HepG2 (cell line): ENCODE results near the gene TNFRSF1B. TPM values are rescaled to one million over a fixed set of nuclear protein-coding genes. Genes with fewer than 3 reads are reported as not detected.

Experiments
- ATAC-seq: fragments of 200-7000 bp; cut with Tn5 transposase; 3 replicates; pipeline ENCODE4 v1.9.1; 2020; ENCODE audit warnings: mild to moderate bottlenecking, moderate library complexity
- BruUV-seq: library from RNA; stranded (reverse); fragments of 400-500 nt; replicated peaks from 2 replicates; lab custom pipeline; 2021; lab: Mats Ljungman, UMichigan
- CTCF ChIA-PET: fragments of 300-600 bp; formaldehyde crosslinking; extraction: SDS; loops from one replicate; lab custom pipeline; 2021; ENCODE audit warnings: low total read pairs, inconsistent platforms, low intra/inter-chr PET ratio; lab: Yijun Ruan, JAX
- POLR2A ChIA-PET: fragments of 350-600 bp; sonication (Branson Sonifier 250); formaldehyde crosslinking; loops from one replicate; lab custom pipeline; 2020; ENCODE audit warnings: antibody characterized with exemption, inconsistent platforms; lab: Yijun Ruan, JAX
- DNase-seq: peaks from one replicate; pipeline ENCODE4 v3.0.0-alpha.2; 2015; ENCODE audit warnings: low spot score
- FAIRE-seq: peaks from 3 replicates; lab custom pipeline; 2011; peaks lifted over from hg19 to GRCh38; lab: Jason Lieb, UNC
- H2AFZ ChIP-seq: one replicate; pipeline ENCODE4 v1.6.1; 2011; ENCODE audit warnings: low read length, inconsistent platforms
- H3K27ac ChIP-seq: fragments of 300-600 bp; 3 replicates; pipeline ENCODE4 v1.8.0; 2011; ENCODE audit warnings: mixed run types, mild to moderate bottlenecking, mixed read lengths, low read length, inconsistent platforms; ENCODE audit not compliant: insufficient read depth; ENCODE audit errors: extremely low read length
- H3K27me3 ChIP-seq, 2 experiments: fragments of 200-600 bp in 1 of 2; 2 replicates in 1 of 2; 3 replicates in 1 of 2; pipeline versions ENCODE4 v1.6.0 to v1.8.0; 2011; ENCODE audit warnings: low read length in 2 of 2, mild to moderate bottlenecking in 2 of 2, moderate library complexity in 2 of 2, inconsistent platforms in 1 of 2; ENCODE audit not compliant: insufficient read depth in 2 of 2, control insufficient read depth in 1 of 2
- H3K36me3 ChIP-seq, 2 experiments: fragments of 200-600 bp in 1 of 2; replicated peaks in 1 of 2; 2 replicates in 1 of 2; 3 replicates in 1 of 2; pipeline versions ENCODE4 v1.5.1 to v1.8.0; 2011; ENCODE audit warnings: low read length in 2 of 2, inconsistent platforms in 1 of 2; ENCODE audit not compliant: insufficient read depth in 2 of 2, control insufficient read depth in 1 of 2
- H3K4me1 ChIP-seq: 2 replicates; pipeline ENCODE4 v1.5.1; 2012; ENCODE audit warnings: low read length, inconsistent platforms; ENCODE audit not compliant: insufficient read depth
- H3K4me2 ChIP-seq: 2 replicates; pipeline ENCODE4 v1.6.0; 2011; ENCODE audit warnings: low read depth, low read length, inconsistent platforms
- H3K4me3 ChIP-seq, 3 experiments: fragments of 200-600 bp in 1 of 3; sonication (generic), shearing (Covaris generic) in 1 of 3; replicated peaks in 1 of 3; 2 replicates each; pipeline ENCODE4 v1.5.1; 2011 to 2016; ENCODE audit warnings: low read length in 3 of 3, inconsistent platforms in 2 of 3, low read depth in 2 of 3, mild to moderate bottlenecking in 2 of 3, control low read depth in 1 of 3, mixed read lengths in 1 of 3; ENCODE audit not compliant: insufficient read depth in 1 of 3
- H3K79me2 ChIP-seq: one replicate; pipeline ENCODE4 v1.6.1; 2011; ENCODE audit warnings: low read length, inconsistent platforms; ENCODE audit not compliant: insufficient read depth
- H3K9ac ChIP-seq: 2 replicates; pipeline ENCODE4 v1.6.0; 2011; ENCODE audit warnings: mild to moderate bottlenecking, low read depth, low read length, inconsistent platforms; ENCODE audit not compliant: insufficient read depth
- H3K9me3 ChIP-seq: 2 replicates; pipeline ENCODE4 v1.5.1; 2012; ENCODE audit warnings: mild to moderate bottlenecking, low read length
- H4K20me1 ChIP-seq: 2 replicates; pipeline ENCODE4 v1.6.0; 2011; ENCODE audit warnings: inconsistent platforms, mild to moderate bottlenecking, low read length, moderate library complexity; ENCODE audit not compliant: insufficient read depth
- KLF12 ChIP-seq: sonication (generic); formaldehyde crosslinking; IDR thresholded peaks from 2 replicates; pipeline ENCODE4 v1.4.0; 2020; ENCODE audit warnings: missing genetic modification reagents, borderline replicate concordance
- KMT2A ChIP-seq: sonication (generic); formaldehyde crosslinking; IDR thresholded peaks from 2 replicates; pipeline ENCODE4 v1.4.0; 2020; ENCODE audit warnings: missing genetic modification reagents
- LCORL ChIP-seq, 2 experiments: fragments of 450-650 bp in 1 of 2; sonication (generic) in 1 of 2; formaldehyde crosslinking in 1 of 2; IDR thresholded peaks; 2 replicates each; pipeline versions ENCODE4 v1.5.0 to v1.6.1; 2017 to 2020; ENCODE audit warnings: antibody characterized with exemption in 1 of 2, missing genetic modification reagents in 1 of 2
- MIER2 ChIP-seq: IDR thresholded peaks from 2 replicates; pipeline ENCODE4 v1.6.1; 2016; ENCODE audit warnings: missing biosample characterization, missing genetic modification reagents
- REL ChIP-seq: sonication (generic); formaldehyde crosslinking; conservative IDR thresholded peaks from 2 replicates; pipeline ENCODE4 v1.8.0; 2022; ENCODE audit warnings: mild to moderate bottlenecking, missing genetic modification reagents, moderate library complexity
- THAP11 ChIP-seq: IDR thresholded peaks from 2 replicates; pipeline ENCODE4 v1.6.1; 2016; ENCODE audit warnings: missing biosample characterization, missing genetic modification reagents
- ZNF138 ChIP-seq: sonication (generic); formaldehyde crosslinking; IDR thresholded peaks from 2 replicates; pipeline ENCODE4 v1.5.0; 2020; ENCODE audit warnings: mild to moderate bottlenecking, low read depth, missing genetic modification reagents
- ZNF737 ChIP-seq: sonication (generic); formaldehyde crosslinking; IDR thresholded peaks from 2 replicates; pipeline ENCODE4 v1.5.0; 2020; ENCODE audit warnings: missing genetic modification reagents, mild to moderate bottlenecking, borderline replicate concordance
- WGBS: methylation state at CpG from one replicate; pipeline ENCODE4 v1.1.6; 2017; ENCODE audit warnings: low lambda C conversion rate; 5-methylcytosine and 5-hydroxymethylcytosine counted together
- in situ Hi-C: cut with HindIII; loops from 2 replicates; pipeline ENCODE4 v1.10.0; 2017; ENCODE audit warnings: low pct_unique_long_range_greater_than_20kb; ENCODE audit not compliant: extremely low pct_ligation_motif_present
- intact Hi-C: fragments of 100-400 bp; cut with micrococcal nuclease; formaldehyde crosslinking; loops from one replicate; pipeline ENCODE4 v1.10.0; 2022; ENCODE audit not compliant: unreplicated experiment
- polyA plus RNA-seq, 8 experiments: library from polyadenylated mRNA; depleted of rRNA in 3 of 8; stranded (reverse) in 7 of 8; unstranded in 1 of 8; fragments of >200 nt; fragmentation: Illumina TruSeq in 4 of 8; extraction: Trizol in 4 of 8; gene quantifications; 2 replicates each; pipeline versions ENCODE4 v1.2.1 to v1.2.3, GENCODE V29; 2011 to 2016; ENCODE audit warnings: low read depth in 4 of 8, missing spikeins in 1 of 8, mixed read lengths in 1 of 8; ENCODE audit not compliant: insufficient read depth in 1 of 8
- total RNA-seq, 5 experiments: library from RNA; depleted of rRNA; stranded (reverse); fragments of >200 nt; fragmentation: Illumina TruSeq; extraction: Trizol; gene quantifications; 2 replicates each; pipeline ENCODE4 v1.2.3, GENCODE V29; 2016; ENCODE audit warnings: low read depth in 1 of 5
- TF ChIP-seq, protein P1 (sequence below): IDR thresholded peaks from 2 replicates; pipeline ENCODE4 v1.6.1; 2012; ENCODE audit warnings: low read length, improper control_type of control experiment
- TF ChIP-seq, protein P2 (sequence below): sonication (generic); formaldehyde crosslinking; IDR thresholded peaks from 2 replicates; pipeline ENCODE4 v1.5.0; 2020; ENCODE audit warnings: mild to moderate bottlenecking, missing genetic modification reagents
- TF ChIP-seq, protein P3 (sequence below): sonication (generic); formaldehyde crosslinking; IDR thresholded peaks from 2 replicates; pipeline ENCODE4 v1.4.0; 2020; ENCODE audit warnings: mild to moderate bottlenecking, missing genetic modification reagents, borderline replicate concordance

TNFRSF1B gene
- total and polyA plus RNA-seq, 2 of the 13 experiments (the other 11 are each of a cell fraction or from before 2014, with no cell fraction given) = 0.04 to 0.11 TPM

DNA sequence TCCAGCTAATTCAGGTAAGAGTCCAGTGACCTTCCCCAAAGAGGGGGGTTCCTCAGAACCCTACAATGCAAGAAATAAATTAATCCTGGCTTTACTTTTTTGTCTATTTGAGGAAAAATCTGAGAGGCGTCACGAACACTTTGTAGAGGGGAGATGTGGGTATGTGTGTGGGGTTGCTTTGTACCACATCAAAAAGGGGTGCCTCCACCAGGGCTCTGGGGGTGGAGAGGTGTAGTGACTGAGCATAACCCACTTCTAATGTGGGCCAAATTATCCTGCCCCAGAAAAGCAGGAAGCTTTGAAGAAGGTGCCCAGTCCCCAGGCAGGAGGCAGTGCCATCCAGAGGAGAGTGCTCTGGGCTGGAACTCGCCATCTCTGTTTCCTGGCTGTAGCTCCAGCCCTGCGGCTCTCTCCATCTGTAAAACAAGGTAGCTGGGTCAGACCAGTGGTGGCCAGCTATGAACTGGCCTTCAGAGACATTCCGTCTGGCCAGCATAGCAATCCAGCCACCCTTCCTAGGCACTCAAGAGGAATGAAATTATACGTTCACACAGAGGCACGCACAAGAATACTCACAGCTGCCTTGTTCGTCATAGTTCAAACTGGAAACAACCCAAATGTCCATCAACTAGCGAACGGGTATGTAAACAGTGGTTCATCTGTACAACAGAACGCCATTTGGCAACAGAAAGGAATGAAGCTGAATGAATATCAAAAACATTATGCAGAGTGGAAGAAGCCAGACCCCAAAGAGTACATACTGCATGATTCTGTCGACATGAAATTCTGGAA is 45.4 kb upstream of the TNFRSF1B start:
- H3K4me1 ChIP-seq = no peaks in the 10 kb centered on the region
- DNase-seq = no peak
- CTCF ChIA-PET = no interaction called here
- POLR2A ChIA-PET = no interaction called here
- no TSS peak for BruUV-seq
- H3K27ac ChIP-seq = no peak overlapping the region
- TF ChIP-seq KMT2A (CRISPR knock-in tag) = no peak
- TF ChIP-seq, protein P1, sequence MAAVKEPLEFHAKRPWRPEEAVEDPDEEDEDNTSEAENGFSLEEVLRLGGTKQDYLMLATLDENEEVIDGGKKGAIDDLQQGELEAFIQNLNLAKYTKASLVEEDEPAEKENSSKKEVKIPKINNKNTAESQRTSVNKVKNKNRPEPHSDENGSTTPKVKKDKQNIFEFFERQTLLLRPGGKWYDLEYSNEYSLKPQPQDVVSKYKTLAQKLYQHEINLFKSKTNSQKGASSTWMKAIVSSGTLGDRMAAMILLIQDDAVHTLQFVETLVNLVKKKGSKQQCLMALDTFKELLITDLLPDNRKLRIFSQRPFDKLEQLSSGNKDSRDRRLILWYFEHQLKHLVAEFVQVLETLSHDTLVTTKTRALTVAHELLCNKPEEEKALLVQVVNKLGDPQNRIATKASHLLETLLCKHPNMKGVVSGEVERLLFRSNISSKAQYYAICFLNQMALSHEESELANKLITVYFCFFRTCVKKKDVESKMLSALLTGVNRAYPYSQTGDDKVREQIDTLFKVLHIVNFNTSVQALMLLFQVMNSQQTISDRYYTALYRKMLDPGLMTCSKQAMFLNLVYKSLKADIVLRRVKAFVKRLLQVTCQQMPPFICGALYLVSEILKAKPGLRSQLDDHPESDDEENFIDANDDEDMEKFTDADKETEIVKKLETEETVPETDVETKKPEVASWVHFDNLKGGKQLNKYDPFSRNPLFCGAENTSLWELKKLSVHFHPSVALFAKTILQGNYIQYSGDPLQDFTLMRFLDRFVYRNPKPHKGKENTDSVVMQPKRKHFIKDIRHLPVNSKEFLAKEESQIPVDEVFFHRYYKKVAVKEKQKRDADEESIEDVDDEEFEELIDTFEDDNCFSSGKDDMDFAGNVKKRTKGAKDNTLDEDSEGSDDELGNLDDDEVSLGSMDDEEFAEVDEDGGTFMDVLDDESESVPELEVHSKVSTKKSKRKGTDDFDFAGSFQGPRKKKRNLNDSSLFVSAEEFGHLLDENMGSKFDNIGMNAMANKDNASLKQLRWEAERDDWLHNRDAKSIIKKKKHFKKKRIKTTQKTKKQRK = no peak
- TF ChIP-seq, protein P2, sequence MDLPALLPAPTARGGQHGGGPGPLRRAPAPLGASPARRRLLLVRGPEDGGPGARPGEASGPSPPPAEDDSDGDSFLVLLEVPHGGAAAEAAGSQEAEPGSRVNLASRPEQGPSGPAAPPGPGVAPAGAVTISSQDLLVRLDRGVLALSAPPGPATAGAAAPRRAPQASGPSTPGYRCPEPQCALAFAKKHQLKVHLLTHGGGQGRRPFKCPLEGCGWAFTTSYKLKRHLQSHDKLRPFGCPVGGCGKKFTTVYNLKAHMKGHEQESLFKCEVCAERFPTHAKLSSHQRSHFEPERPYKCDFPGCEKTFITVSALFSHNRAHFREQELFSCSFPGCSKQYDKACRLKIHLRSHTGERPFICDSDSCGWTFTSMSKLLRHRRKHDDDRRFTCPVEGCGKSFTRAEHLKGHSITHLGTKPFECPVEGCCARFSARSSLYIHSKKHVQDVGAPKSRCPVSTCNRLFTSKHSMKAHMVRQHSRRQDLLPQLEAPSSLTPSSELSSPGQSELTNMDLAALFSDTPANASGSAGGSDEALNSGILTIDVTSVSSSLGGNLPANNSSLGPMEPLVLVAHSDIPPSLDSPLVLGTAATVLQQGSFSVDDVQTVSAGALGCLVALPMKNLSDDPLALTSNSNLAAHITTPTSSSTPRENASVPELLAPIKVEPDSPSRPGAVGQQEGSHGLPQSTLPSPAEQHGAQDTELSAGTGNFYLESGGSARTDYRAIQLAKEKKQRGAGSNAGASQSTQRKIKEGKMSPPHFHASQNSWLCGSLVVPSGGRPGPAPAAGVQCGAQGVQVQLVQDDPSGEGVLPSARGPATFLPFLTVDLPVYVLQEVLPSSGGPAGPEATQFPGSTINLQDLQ (CRISPR knock-in tag) = no peak
- TF ChIP-seq LCORL (IDR thresholded peaks at IDR 0.05) = no peak
- TF ChIP-seq LCORL (CRISPR knock-in tag; IDR thresholded peaks at IDR 0.05) = no peak
- TF ChIP-seq KLF12 (CRISPR knock-in tag) = no peak
- no peak for TF ChIP-seq ZNF737 (CRISPR knock-in tag)
- no peak for TF ChIP-seq MIER2
- no peak for TF ChIP-seq THAP11
- TF ChIP-seq REL (CRISPR knock-in tag) = no peak
- TF ChIP-seq ZNF138 (CRISPR knock-in tag) = no peak
- TF ChIP-seq, protein P3, sequence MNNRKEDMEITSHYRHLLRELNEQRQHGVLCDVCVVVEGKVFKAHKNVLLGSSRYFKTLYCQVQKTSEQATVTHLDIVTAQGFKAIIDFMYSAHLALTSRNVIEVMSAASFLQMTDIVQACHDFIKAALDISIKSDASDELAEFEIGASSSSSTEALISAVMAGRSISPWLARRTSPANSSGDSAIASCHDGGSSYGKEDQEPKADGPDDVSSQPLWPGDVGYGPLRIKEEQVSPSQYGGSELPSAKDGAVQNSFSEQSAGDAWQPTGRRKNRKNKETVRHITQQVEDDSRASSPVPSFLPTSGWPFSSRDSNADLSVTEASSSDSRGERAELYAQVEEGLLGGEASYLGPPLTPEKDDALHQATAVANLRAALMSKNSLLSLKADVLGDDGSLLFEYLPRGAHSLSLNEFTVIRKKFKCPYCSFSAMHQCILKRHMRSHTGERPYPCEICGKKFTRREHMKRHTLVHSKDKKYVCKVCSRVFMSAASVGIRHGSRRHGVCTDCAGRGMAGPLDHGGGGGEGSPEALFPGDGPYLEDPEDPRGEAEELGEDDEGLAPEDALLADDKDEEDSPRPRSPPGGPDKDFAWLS = no peak
- H3K36me3 ChIP-seq = no peaks in the 10 kb centered on the region
- H3K4me3 ChIP-seq = no peak overlapping the region
- 20% methylated on average over 12 of the region's 12 CpGs for WGBS
- H3K9ac ChIP-seq = no peak overlapping the region
- H3K4me2 ChIP-seq = no peak overlapping the region
- H3K9me3 ChIP-seq = no peaks in the 10 kb centered on the region
- no peaks in the 10 kb centered on the region for H4K20me1 ChIP-seq
- no peaks in the 10 kb centered on the region for H3K79me2 ChIP-seq
- intact Hi-C loops = no loop called here
- no peak overlapping the region for H2AFZ ChIP-seq
- H3K27me3 ChIP-seq = peaks cover under 1 to 12% of the 10 kb centered on the region in 2 experiments; a peak in 2 of 5 replicates
- ATAC-seq = no peak
- in situ Hi-C loops = loop anchor here (5.0 to 25.0 kb wide), 2 partner anchors 86 to 541 kb away; no protein-coding TSS in a partner anchor
- no peak for FAIRE-seq
